Measurements from ENCODE around the gene RPS6KA4. TPM values are rescaled to one million over a fixed set of nuclear protein-coding genes. Genes with fewer than 3 reads are reported as not detected.
A peak's percentile ranks its signal among the peaks of the same experiment; 100 is the strongest.

The RPS6KA4 gene
- total and polyA plus RNA-seq, 2 of the 13 experiments (the other 11 are each of a cell fraction or from before 2014, with no cell fraction given) = 8.9 to 14.2 TPM

DNA sequence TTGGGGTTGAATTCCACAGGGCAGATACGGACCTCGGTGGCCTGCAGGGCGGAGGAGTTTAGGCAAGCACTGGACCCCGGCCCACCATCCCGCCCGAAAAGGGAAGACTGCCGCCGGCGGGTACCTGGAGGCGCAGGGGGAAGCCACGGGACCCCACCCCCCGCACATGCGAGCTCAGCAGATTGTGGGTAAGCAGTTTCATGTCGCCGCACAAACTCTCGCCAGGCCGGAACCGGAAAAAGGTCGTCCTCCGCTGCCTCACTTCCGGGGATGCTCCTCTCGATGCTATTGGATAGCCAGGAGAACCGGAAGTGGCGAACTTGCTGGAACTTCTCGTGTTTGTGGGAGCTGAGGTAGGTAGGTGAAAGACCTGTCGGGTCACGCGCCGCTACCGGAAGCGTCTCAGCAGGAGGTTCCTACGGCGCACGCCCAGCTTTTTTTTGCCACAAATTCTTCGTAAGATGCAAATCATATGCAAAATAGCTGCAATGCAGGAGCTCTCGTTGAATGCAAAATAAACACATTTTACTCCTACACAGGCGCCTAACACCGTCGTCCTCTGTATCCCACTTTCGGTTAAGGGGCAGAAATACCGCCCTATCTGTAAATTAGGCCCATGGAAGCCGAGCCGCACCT, 41.5 kb upstream of the RPS6KA4 start, which contains the start of gene TRMT112 (continued):
- TF ChIP-seq MTF2 (CRISPR knock-in tag; IDR thresholded peaks at IDR 0.05; ENCODE audit: borderline replicate concordance) (no peak), RARG (CRISPR knock-in tag; IDR thresholded peaks at IDR 0.05; ENCODE audit: low read depth) (no peak)

DNA sequence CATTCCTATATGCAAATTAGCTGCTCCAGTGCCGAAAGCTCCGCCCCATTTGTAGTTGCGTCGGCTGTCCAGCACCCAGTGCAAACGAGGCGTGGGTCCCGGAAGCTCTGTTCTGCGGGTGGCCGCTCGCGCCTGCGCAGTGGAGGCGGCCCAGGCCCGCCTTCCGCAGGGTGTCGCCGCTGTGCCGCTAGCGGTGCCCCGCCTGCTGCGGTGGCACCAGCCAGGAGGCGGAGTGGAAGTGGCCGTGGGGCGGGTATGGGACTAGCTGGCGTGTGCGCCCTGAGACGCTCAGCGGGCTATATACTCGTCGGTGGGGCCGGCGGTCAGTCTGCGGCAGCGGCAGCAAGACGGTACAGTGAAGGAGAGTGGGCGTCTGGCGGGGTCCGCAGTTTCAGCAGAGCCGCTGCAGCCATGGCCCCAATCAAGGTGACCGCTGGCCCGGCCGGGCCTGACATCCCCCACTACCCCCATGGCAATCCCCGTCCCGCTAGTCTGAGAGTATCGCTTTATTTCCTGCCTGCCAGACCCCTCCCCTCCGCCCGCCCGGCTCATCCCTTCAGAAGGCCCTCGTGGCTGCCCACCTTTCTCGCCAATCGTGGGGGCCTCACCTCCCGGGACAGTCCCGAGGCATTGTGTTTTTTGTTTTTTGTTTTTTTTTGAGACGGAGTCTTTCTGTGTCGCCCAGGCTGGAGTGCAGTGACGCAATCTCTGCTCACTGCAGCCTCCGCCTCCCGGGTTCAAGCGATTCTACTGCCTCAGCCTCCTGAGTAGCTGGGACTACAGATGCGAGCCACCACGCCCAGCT, 40.8 kb upstream of the RPS6KA4 start, which contains the start of gene PRDX5:
TSS of gene PRDX5 (plus strand) at position 161 of the 805 bp plus-strand sequence. CDS start at position 256, 95 bp downstream.
- DNase-seq (ENCODE audit: low spot score) (peak; percentile 94), ATAC-seq (peak; percentile 81), FAIRE-seq (peak; percentile 8)
- in situ Hi-C loops (cut with HindIII; ENCODE audit: extremely low pct_ligation_motif_present, low pct_unique_long_range_greater_than_20kb) = no loop called here
- peak within 1 kb of the TSS; percentile 98 for H3K27ac ChIP-seq (ENCODE audit: extremely low read length, insufficient read depth, low read length)
- ChIA-PET CTCF (ENCODE audit: low intra/inter-chr PET ratio, low total read pairs) (interaction anchor here (0.7 kb wide), 1 partner anchor 37 kb away, joined by 4 read pairs; no protein-coding TSS in a partner anchor), POLR2A (interaction anchor here (0.6 to 4.5 kb wide), 27 partner anchors 8 to 460 kb away, joined by 3 to 103 read pairs (median 6); partner anchors contain the start of genes BAD, CATSPERZ, ESRRA and FKBP2)
- H2AFZ ChIP-seq (ENCODE audit: low read length) = no peak within 1 kb of the TSS
- H3K79me2 ChIP-seq (ENCODE audit: insufficient read depth, low read length) = peaks cover 15% of the 10 kb centered on the region
- intact Hi-C loops (cut with micrococcal nuclease; ENCODE audit: unreplicated experiment) = loop anchor here (2.0 kb wide), 1 partner anchor 41 kb away; the partner anchor contains the start of gene RPS6KA4
- no TSS peak for BruUV-seq (replicated peaks)
- H3K36me3 ChIP-seq (replicated peaks in 1 of 2; ENCODE audit: control insufficient read depth in 1 of 2, insufficient read depth in 2 of 2, low read length in 2 of 2) = peaks cover 1 to 33% of the 10 kb centered on the region in 2 experiments; a peak in 3 of 5 replicates
- no peaks in the 10 kb centered on the region for H4K20me1 ChIP-seq (ENCODE audit: insufficient read depth, low read length)
- peak within 1 kb of the TSS; percentile 99 for H3K4me2 ChIP-seq (ENCODE audit: low read depth, low read length)
- WGBS (ENCODE audit: low lambda C conversion rate) = under 1% methylated on average over 21 of the region's 61 CpGs
- no peaks in the 10 kb centered on the region; a peak in 1 of 5 replicates for H3K27me3 ChIP-seq (ENCODE audit: control insufficient read depth in 1 of 2, insufficient read depth in 2 of 2, low read length in 2 of 2)
- H3K9ac ChIP-seq (ENCODE audit: insufficient read depth, low read depth, low read length) = peak within 1 kb of the TSS; percentile 94
- peak within 1 kb of the TSS; percentile 97 to 99 (median 99) for H3K4me3 ChIP-seq (replicated peaks in 1 of 3; ENCODE audit: insufficient read depth in 1 of 3, low read depth in 2 of 3, low read length in 3 of 3)
- no peaks in the 10 kb centered on the region for H3K9me3 ChIP-seq (ENCODE audit: low read length)
- H3K4me1 ChIP-seq (ENCODE audit: insufficient read depth, low read length) = peaks cover 22% of the 10 kb centered on the region
- TF ChIP-seq ZNF547 (CRISPR knock-in tag; IDR thresholded peaks at IDR 0.05) = peak; percentile 72
- peak; percentile 80; the same call in 1 of the 2 replicates for TF ChIP-seq NFKB2 (CRISPR knock-in tag; IDR thresholded peaks at IDR 0.05; ENCODE audit: borderline replicate concordance)
- no peak for TF ChIP-seq KLF15 (CRISPR knock-in tag; IDR thresholded peaks at IDR 0.05; ENCODE audit: borderline replicate concordance)
- 0 out of 2 replicates have a peak, but pooled peaks have one; percentile 63 for TF ChIP-seq CHCHD3 (CRISPR knock-in tag; IDR thresholded peaks at IDR 0.05)
- TF ChIP-seq ZNF660 (CRISPR knock-in tag; IDR thresholded peaks at IDR 0.05; ENCODE audit: borderline replicate concordance, low read depth) = peak; percentile 63; the same call in 1 of the 2 replicates
- TF ChIP-seq TAF1 (CRISPR knock-in tag; IDR thresholded peaks at IDR 0.05) = peak; percentile 69
- no peak for TF ChIP-seq TEAD3 (CRISPR knock-in tag; optimal IDR thresholded peaks at IDR 0.05; ENCODE audit: borderline replicate concordance)
- TF ChIP-seq NBN (conservative IDR thresholded peaks at IDR 0.05) = no peak
- TF ChIP-seq ZNF775 (CRISPR knock-in tag; IDR thresholded peaks at IDR 0.05; ENCODE audit: borderline replicate concordance) = 0 out of 2 replicates have a peak, but pooled peaks have one; percentile 24
- no peak for TF ChIP-seq TOPORS (CRISPR knock-in tag; IDR thresholded peaks at IDR 0.05)
- TF ChIP-seq, protein P1, sequence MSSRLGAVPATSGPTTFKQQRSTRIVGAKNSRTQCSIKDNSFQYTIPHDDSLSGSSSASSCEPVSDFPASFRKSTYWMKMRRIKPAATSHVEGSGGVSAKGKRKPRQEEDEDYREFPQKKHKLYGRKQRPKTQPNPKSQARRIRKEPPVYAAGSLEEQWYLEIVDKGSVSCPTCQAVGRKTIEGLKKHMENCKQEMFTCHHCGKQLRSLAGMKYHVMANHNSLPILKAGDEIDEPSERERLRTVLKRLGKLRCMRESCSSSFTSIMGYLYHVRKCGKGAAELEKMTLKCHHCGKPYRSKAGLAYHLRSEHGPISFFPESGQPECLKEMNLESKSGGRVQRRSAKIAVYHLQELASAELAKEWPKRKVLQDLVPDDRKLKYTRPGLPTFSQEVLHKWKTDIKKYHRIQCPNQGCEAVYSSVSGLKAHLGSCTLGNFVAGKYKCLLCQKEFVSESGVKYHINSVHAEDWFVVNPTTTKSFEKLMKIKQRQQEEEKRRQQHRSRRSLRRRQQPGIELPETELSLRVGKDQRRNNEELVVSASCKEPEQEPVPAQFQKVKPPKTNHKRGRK (CRISPR knock-in tag; IDR thresholded peaks at IDR 0.05) = no peak
- TF ChIP-seq, protein P2, sequence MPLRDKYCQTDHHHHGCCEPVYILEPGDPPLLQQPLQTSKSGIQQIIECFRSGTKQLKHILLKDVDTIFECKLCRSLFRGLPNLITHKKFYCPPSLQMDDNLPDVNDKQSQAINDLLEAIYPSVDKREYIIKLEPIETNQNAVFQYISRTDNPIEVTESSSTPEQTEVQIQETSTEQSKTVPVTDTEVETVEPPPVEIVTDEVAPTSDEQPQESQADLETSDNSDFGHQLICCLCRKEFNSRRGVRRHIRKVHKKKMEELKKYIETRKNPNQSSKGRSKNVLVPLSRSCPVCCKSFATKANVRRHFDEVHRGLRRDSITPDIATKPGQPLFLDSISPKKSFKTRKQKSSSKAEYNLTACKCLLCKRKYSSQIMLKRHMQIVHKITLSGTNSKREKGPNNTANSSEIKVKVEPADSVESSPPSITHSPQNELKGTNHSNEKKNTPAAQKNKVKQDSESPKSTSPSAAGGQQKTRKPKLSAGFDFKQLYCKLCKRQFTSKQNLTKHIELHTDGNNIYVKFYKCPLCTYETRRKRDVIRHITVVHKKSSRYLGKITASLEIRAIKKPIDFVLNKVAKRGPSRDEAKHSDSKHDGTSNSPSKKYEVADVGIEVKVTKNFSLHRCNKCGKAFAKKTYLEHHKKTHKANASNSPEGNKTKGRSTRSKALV (CRISPR knock-in tag; IDR thresholded peaks at IDR 0.05) = peak; percentile 72; the same call in 1 of the 2 replicates
- TF ChIP-seq, protein P3, sequence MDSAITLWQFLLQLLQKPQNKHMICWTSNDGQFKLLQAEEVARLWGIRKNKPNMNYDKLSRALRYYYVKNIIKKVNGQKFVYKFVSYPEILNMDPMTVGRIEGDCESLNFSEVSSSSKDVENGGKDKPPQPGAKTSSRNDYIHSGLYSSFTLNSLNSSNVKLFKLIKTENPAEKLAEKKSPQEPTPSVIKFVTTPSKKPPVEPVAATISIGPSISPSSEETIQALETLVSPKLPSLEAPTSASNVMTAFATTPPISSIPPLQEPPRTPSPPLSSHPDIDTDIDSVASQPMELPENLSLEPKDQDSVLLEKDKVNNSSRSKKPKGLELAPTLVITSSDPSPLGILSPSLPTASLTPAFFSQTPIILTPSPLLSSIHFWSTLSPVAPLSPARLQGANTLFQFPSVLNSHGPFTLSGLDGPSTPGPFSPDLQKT (CRISPR knock-in tag; IDR thresholded peaks at IDR 0.05; ENCODE audit: borderline replicate concordance) = no peak
- TF ChIP-seq GATAD1 (CRISPR knock-in tag; IDR thresholded peaks at IDR 0.05) = no peak; the same call in 1 of the 2 replicates
